SW480 (cell line): Measurements from ENCODE around the gene FBXO44.

Experiments used
- DNase-seq: peaks from one replicate; pipeline ENCODE4 v3.0.0-alpha.2; 2016; ENCODE audit warnings: low spot score

The FBXO44 gene

GRCh38 chr1:11690397-11691301, 36.0 kb downstream of the FBXO44 start:
- DNase-seq, result peak; percentile 76

GRCh38 chr1:11691302-11691914, 36.7 kb downstream of the FBXO44 start, which contains the start of gene DRAXIN:
Gene DRAXIN, plus strand, starts transcription at chr1:11691710. Its CDS starts 14,549 bp downstream, at chr1:11706259.
- peak; percentile 48 for DNase-seq

- DNase-seq, result no peak
Observed at GRCh38 chr1:11691928-11692711, 37.4 kb downstream of the FBXO44 start.

GRCh38 chr1:11693024-11693590, 38.4 kb downstream of the FBXO44 start:
- peak; percentile 71 for DNase-seq

GRCh38 chr1:11693917-11694316, 39.2 kb downstream of the FBXO44 start:
- no peak for DNase-seq

GRCh38 chr1:11695861-11696260, 41.2 kb downstream of the FBXO44 start:
- no peak for DNase-seq

GRCh38 chr1:11697188-11697892, 42.7 kb downstream of the FBXO44 start:
- DNase-seq, result no peak

GRCh38 chr1:11697893-11698210, 43.2 kb downstream of the FBXO44 start:
- DNase-seq, result no peak

GRCh38 chr1:11700601-11701467, 46.2 kb downstream of the FBXO44 start:
- no peak for DNase-seq

- no peak for DNase-seq
Observed at GRCh38 chr1:11701551-11701961, 46.9 kb downstream of the FBXO44 start.

GRCh38 chr1:11701981-11702803, 47.5 kb downstream of the FBXO44 start:
- no peak for DNase-seq

GRCh38 chr1:11703357-11704193, 48.9 kb downstream of the FBXO44 start:
- no peak for DNase-seq

- DNase-seq, result no peak
Observed at GRCh38 chr1:11704194-11704529, 49.5 kb downstream of the FBXO44 start.

- DNase-seq, result no peak
Observed at GRCh38 chr1:11704691-11705475, 50.2 kb downstream of the FBXO44 start.

GRCh38 chr1:11705596-11705995, 50.9 kb downstream of the FBXO44 start:
- DNase-seq, result no peak

GRCh38 chr1:11706292-11706691, 51.6 kb downstream of the FBXO44 start:
- DNase-seq, result no peak

- peak; percentile 34 for DNase-seq
Observed at GRCh38 chr1:11707621-11708276, 53.1 kb downstream of the FBXO44 start.
